HG03342 (cell line): ENCODE data around the gene ZNF845.
"Not testable (repeated sequence)": the region's sequence is repeated elsewhere in the genome, so short reads cannot be mapped to it uniquely, and the experiment has no call there.

Source experiments
- ATAC-seq: cut with Tn5 transposase; IDR thresholded peaks from one replicate; pipeline ENCODE4 v1.9.1; 2021; ENCODE audit warnings: mild to moderate bottlenecking, moderate library complexity; ENCODE audit not compliant: unreplicated experiment

ZNF845 gene

DNA sequence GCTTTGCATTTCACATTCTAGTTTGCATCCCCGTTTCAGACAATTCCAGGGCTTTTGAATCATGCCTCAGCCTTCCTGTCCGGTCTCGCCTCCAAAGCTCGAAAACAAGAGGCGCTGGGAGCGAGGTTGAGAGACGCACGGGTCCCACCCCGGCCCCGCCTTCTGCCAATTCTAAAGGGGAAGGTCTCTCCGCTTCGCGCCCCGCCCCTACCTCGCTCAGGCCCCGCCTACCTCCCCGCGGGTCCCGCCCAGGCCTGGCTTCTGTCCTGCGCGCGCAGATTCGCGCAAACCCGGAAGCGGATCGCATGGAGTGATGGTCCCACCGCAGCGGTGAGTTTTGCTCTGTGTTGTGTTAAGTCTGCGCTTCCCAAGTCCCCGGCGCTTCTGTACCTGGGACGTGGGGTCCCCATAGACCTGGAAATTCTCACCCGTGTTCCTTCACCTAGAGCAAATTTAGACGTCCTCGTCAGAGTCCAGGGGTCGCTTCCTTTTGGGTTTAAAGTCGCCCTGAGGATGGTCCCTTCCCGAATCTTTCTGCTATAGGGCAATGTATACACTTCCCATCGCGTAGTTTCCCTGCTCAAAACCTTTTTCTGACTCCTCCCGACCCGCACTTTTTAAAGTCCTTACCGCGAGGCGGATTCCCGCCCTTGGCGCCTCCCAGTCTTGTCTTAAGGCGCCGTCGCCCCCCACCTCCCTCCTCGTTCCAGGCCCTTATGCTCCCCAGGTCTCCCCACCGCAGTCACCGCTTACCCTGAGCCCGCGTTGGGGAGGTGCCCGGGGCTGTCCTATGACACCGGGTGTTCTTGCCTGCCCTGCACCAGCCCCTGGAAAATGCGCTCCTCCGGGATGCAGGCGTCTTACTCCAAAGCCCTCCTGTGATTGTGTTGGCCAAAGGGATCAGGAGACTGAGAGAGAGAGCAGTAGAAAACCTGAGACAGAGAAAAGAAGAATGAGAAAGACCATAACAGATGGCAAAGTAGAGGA is at the start of gene ZNF845:
Gene ZNF845, plus strand, starts transcription at position 287 of the 987 bp plus-strand sequence. CDS start 7,559 bp downstream, outside the sequence.
- peak; percentile 88 for ATAC-seq

- no peak for ATAC-seq
Measured at GRCh38 chr19:53285087-53285486, 48.5 kb upstream of the ZNF845 start.

- no peak for ATAC-seq
Measured at GRCh38 chr19:53290758-53291549, 42.6 kb upstream of the ZNF845 start.

- ATAC-seq, result no peak
Measured at GRCh38 chr19:53294786-53295441, 38.6 kb upstream of the ZNF845 start.

DNA sequence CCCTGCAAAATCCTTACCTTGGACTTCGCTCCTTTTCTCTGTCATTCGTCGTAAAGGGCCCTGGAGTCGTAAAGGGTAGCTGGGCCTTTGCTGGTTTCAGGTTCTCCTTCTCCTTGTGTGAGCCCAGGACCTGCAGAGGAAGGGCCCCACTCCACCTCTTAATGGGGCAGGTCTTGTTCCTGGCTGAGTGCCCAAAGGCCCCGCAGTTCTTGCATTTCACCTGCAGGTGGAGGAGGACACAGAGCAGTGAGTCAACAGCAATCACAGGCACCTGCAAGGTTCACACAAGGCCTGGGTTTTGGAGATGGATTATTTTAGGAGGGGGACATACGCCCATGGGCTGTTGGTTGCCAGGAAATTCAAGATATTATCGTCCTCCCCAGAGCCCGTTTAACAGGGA is 32.2 kb upstream of the ZNF845 start:
- ATAC-seq, result not testable (repeated sequence)

GRCh38 chr19:53308339-53308811 is 25.2 kb upstream of the ZNF845 start:
- ATAC-seq, result no peak

- ATAC-seq, result no peak
Measured at GRCh38 chr19:53311044-53311443, 22.5 kb upstream of the ZNF845 start.

DNA sequence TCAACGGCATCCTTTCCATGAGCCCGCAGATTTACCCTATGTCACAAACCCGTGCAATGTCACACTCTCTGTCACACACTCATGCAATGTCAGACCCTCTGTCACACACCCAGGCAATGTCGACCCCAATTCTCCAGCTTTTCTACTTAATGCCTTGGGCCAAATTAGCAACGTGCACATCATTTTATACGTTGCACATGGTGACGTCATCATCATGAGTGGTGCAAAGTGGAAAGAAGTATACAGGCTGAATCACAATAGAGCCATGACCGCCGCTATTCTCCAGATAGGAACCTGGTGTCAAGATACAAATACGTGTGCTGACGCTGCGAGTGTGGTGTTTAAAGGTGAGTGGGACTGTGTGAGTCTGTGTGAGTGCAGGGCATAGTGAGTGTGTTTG is 21.7 kb upstream of the ZNF845 start:
- no peak for ATAC-seq

DNA sequence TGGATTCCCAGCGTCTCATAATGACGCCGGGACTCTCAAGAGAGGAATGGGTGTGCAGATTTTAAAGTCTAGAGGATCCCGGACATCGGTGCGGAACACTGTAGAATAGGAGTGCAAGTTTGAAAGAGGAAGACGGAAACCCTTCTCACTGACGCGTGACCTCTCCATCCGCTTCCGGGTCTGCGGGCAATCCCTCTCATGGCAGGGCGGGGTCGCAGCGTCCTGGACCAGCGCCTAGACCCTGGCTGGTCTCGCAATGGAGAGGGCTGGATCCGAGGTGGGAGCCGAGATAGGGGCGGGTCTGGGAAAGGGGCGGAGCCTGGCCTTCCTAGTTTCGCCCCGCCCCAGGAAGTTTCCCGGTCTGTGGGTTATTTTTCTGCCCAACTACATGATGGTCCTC is 4.6 kb upstream of the ZNF845 start:
- no peak for ATAC-seq

GRCh38 chr19:53332484-53332883 is 1.1 kb upstream of the ZNF845 start:
- ATAC-seq, result no peak

DNA sequence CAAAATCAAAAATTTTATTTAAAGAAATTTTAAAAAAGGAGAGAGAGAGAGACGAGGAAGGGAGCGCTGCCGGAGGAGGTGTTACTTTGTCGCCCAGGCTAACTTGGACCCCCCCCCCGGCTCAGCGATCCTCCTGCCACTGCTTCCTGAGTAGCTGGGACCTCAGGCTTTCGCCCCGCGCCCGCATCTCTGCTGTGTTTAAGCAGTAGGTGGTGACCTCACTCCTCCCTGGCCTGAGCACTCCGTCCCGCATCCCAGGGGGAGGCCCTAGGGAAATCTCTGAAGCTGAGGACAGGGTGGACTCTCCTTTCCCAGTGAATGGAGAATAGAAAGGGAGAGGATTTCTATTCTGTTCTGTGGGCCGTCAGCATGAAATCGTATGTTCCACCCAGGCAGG is 485 bp upstream of the ZNF845 start:
- ATAC-seq, result peak; percentile 12

DNA sequence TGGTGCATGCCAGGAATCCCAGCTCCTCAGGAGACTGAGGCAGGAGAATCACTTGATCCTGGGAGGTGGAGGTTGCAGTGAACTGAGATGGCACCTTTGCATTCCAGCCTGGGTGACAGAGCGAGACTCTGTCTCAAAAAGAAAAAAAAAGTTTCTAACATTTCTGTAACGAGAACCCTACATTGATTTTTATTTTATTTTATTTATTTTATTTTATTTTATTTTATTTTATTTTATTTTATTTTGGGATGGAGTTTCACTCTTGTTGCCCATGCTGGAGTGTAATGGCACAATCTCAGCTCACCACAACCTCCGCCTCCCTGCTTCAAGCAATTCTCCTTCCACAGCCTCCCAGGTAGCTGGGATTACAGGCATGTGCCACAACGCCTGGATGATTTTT is 10.9 kb downstream of the ZNF845 start:
- ATAC-seq, result not testable (repeated sequence)

DNA sequence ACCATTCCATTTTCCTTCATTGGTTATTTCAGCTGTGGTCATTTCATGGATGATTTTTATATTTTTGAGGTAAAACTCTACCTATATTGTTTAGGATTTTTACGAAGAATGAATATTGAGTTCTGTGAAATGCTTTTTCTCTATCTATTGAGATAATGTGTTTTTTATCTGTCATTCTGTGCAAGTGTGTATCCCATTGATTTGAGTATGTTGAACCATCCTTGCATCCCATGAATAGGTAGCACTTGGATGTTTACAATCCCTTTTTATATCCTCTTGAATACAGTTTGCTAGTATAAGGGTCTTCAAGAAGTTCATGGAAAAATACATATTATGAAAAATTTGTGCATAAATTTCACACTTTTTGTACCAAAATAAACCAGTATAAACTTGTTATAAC is 22.2 kb downstream of the ZNF845 start:
- no peak for ATAC-seq

GRCh38 chr19:53357821-53358581 is 24.5 kb downstream of the ZNF845 start:
- no peak for ATAC-seq

GRCh38 chr19:53360056-53360455 is 26.5 kb downstream of the ZNF845 start:
- not testable (repeated sequence) for ATAC-seq

DNA sequence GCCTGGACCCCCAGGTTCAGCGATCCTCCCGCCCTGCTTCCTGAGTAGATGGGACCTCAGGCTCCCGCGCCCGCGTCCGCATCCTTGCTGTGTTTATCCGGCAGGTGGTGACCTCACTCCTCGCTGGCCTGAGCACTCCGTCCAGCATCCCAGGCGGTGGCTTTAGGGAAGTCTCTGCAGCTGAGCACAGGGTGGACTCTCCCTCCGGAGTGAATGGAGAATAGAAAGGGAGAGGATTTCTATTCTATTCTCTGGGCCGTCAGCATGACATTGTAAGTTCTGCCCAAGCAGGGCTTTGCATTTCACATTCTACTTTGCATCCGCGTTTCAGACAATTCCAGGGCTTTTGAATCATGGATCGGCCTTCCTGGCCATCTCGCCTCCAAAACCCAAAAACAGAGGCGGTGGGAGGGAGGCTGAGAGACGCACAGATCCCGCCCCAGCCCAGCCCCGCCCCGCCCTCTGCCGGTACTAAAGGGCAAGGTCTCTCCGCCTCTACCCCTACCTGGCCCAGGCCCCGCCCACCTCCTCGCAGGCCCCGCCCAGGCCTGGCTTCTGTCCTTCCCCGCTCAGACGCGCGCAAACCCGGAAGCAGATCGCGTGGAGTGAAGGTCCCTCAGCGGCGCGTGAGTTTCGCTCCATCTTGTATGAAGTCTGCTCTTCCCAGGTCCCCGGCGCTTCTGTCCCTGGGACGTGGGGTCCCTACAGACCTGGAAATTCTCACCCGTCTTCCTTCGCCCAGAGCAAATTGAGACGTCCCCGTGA is 31.8 kb downstream of the ZNF845 start, which contains the start of gene ZNF525:
Gene ZNF525, plus strand, starts transcription at position 572 of the 765 bp plus-strand sequence. CDS start 6,577 bp downstream, outside the sequence.
- ATAC-seq, result peak; percentile 97

DNA sequence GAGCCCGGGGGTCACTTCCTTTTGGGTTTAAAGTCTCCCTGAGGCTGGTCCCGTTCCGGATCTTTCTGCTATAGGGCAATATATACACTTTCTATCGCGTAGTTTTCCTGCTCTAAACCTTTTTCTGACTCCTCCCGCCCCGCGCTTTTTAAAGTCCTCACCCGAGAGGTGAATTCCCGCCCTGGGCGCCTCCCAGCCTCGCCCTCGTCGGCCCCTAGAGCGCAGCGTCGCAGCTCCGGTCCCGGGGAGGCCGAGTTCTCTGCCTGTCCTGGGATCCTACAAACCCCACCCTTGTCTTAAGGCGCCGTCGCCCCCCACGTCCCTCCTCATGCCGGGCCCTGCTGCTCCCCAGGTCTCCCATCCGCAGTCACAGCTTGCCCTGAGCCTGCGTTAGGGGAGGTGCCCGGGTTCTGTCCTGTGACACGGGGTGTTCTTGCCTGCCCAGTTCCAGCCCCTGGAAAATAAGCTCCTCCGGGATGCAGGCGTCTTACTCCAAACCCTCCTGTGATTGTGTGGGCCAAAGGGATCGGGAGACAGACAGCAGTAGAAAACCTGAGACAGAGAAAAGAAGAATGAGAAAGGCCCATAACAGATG is 32.4 kb downstream of the ZNF845 start:
- ATAC-seq, result peak; percentile 28

DNA sequence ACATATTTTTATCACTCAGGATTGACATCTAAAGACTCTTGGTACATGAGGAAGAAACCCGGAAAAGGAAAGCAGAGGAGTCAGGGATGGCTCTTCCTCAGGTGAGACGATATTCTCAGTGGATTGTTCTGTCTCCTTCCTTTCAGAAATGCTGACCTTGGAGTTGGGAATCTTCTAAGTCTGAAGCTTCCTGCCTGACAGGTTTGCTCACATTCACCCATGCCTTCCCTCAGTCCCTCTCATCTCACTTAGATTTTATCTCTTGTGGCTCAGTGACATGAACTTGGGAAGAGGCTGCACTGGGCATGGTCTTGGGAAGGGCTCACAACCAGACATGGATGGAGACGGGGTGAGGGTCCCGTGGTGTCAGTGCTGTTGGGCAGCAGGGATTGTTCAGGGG is 38.6 kb downstream of the ZNF845 start:
- ATAC-seq, result no peak

- ATAC-seq, result no peak
Measured at GRCh38 chr19:53374288-53374687, 40.7 kb downstream of the ZNF845 start.
